Smooth muscle cell (in vitro differentiated cells): ENCODE measurements around the gene CTSD. TPM values are rescaled to one million over a fixed set of nuclear protein-coding genes. Genes with fewer than 3 reads are reported as not detected.

Source experiments
- DNase-seq: peaks from one replicate; lab custom pipeline; 2025; ENCODE audit not compliant: unreplicated experiment; lab: John Stamatoyannopoulos, UW
- H2AFZ ChIP-seq: fragments of 200-600 bp; sonication (generic); 2 replicates; pipeline ENCODE4 v1.6.0; 2016; ENCODE audit warnings: antibody characterized with exemption, low read depth, mild to moderate bottlenecking
- H3F3A ChIP-seq: fragments of 200-600 bp; sonication (generic); 2 replicates; pipeline ENCODE4 v1.6.0; 2017; ENCODE audit warnings: antibody characterized with exemption, low read depth
- H3K27ac ChIP-seq: fragments of 200-600 bp; sonication (generic); 2 replicates; pipeline ENCODE4 v1.5.1; 2016; ENCODE audit warnings: low read depth, mild to moderate bottlenecking
- H3K27me3 ChIP-seq: fragments of 200-600 bp; sonication (generic); 2 replicates; pipeline ENCODE4 v1.6.1; 2016; ENCODE audit warnings: low read depth, mild to moderate bottlenecking
- H3K36me3 ChIP-seq: fragments of 200-600 bp; sonication (generic); 2 replicates; pipeline ENCODE4 v1.5.1; 2016; ENCODE audit warnings: low read depth
- H3K4me1 ChIP-seq: fragments of 200-600 bp; sonication (generic); 2 replicates; pipeline ENCODE4 v1.5.1; 2016; ENCODE audit warnings: low read depth
- H3K4me2 ChIP-seq: fragments of 200-600 bp; sonication (generic); 2 replicates; pipeline ENCODE4 v1.6.0; 2016; ENCODE audit warnings: mild to moderate bottlenecking
- H3K4me3 ChIP-seq: fragments of 200-600 bp; sonication (generic); 2 replicates; pipeline ENCODE4 v1.5.1; 2016; ENCODE audit warnings: mild to moderate bottlenecking
- H3K79me2 ChIP-seq: fragments of 200-600 bp; sonication (generic); 2 replicates; pipeline ENCODE4 v1.6.0; 2016; ENCODE audit warnings: low read depth, mild to moderate bottlenecking
- H3K9ac ChIP-seq: fragments of 200-600 bp; sonication (generic); 2 replicates; pipeline ENCODE4 v1.6.0; 2016; ENCODE audit warnings: low read depth
- H3K9me3 ChIP-seq: fragments of 200-600 bp; sonication (generic); replicated peaks from 2 replicates; pipeline ENCODE4 v1.5.1; 2016; ENCODE audit warnings: low read depth
- H4K20me1 ChIP-seq: fragments of 200-600 bp; sonication (generic); 2 replicates; pipeline ENCODE4 v1.6.0; 2016; ENCODE audit warnings: low read depth
- CTCF ChIP-seq: fragments of 200-600 bp; sonication (generic); IDR thresholded peaks from 2 replicates; pipeline ENCODE4 v1.5.1; 2017; ENCODE audit warnings: borderline replicate concordance, mild to moderate bottlenecking, antibody characterized with exemption; ENCODE audit not compliant: insufficient read depth, poor library complexity, severe bottlenecking
- WGBS: methylation state at CpG from one replicate; pipeline ENCODE4 v1.1.7; 2016; ENCODE audit warnings: low lambda C conversion rate; 5-methylcytosine and 5-hydroxymethylcytosine counted together
- polyA plus RNA-seq: library from polyadenylated mRNA; unstranded; fragments of >200 nt; fragmentation: Nextera tagmentation; extraction: Ambion mirVana; gene quantifications from 2 replicates; pipeline ENCODE4 v1.2.1, GENCODE V29; 2016
- total RNA-seq: library from RNA; depleted of rRNA; stranded (reverse); fragments of >200 nt; gene quantifications from 2 replicates; pipeline ENCODE4 v1.2.3, GENCODE V29; 2014

CTSD gene
- total and polyA plus RNA-seq, 2 experiments from 2014 or later, result 101 to 301 TPM

GRCh38 chr11:1718326-1718725 is 45.4 kb downstream of the CTSD start:
- H3K9me3 ChIP-seq, result no peaks in the 10 kb centered on the region
- H4K20me1 ChIP-seq, result no peaks in the 10 kb centered on the region
- no peak overlapping the region for H3K4me2 ChIP-seq
- DNase-seq, result no peak
- WGBS, result 96% methylated on average over 15 of the region's 15 CpGs
- H3K36me3 ChIP-seq, result no peaks in the 10 kb centered on the region
- H3K79me2 ChIP-seq, result no peaks in the 10 kb centered on the region
- no peak overlapping the region for H2AFZ ChIP-seq
- H3K4me1 ChIP-seq, result no peaks in the 10 kb centered on the region
- no peaks in the 10 kb centered on the region for H3F3A ChIP-seq
- H3K4me3 ChIP-seq, result no peak overlapping the region
- H3K27ac ChIP-seq, result no peak overlapping the region
- TF ChIP-seq CTCF, result no peak
- H3K27me3 ChIP-seq, result peaks cover 11% of the 10 kb centered on the region
- H3K9ac ChIP-seq, result no peak overlapping the region

- H3F3A ChIP-seq, result no peaks in the 10 kb centered on the region
- H3K9ac ChIP-seq, result no peak overlapping the region
- no peak for DNase-seq
- no peak overlapping the region for H2AFZ ChIP-seq
- no peaks in the 10 kb centered on the region for H3K79me2 ChIP-seq
- H3K36me3 ChIP-seq, result no peaks in the 10 kb centered on the region
- TF ChIP-seq CTCF, result no peak
- no peaks in the 10 kb centered on the region for H3K4me1 ChIP-seq
- WGBS, result 90% methylated on average over 8 of the region's 8 CpGs
- H3K27me3 ChIP-seq, result peaks cover 11% of the 10 kb centered on the region
- no peak overlapping the region for H3K27ac ChIP-seq
- no peaks in the 10 kb centered on the region for H4K20me1 ChIP-seq
- no peaks in the 10 kb centered on the region for H3K9me3 ChIP-seq
- H3K4me2 ChIP-seq, result no peak overlapping the region
- no peak overlapping the region for H3K4me3 ChIP-seq
Observed at GRCh38 chr11:1717745-1718144, 46.0 kb downstream of the CTSD start.

GRCh38 chr11:1714908-1715885 is 48.5 kb downstream of the CTSD start:
- Histone ChIP-seq H3K79me2 (no peaks in the 10 kb centered on the region), H3K9me3 (no peaks in the 10 kb centered on the region), H3K4me3 (no peak overlapping the region), H3K27me3 (peaks cover 7% of the 10 kb centered on the region), H3F3A (peaks cover 5% of the 10 kb centered on the region), H3K27ac (no peak overlapping the region), H3K36me3 (no peaks in the 10 kb centered on the region), H4K20me1 (no peaks in the 10 kb centered on the region), H3K9ac (no peak overlapping the region), H2AFZ (no peak overlapping the region), H3K4me2 (no peak overlapping the region), H3K4me1 (no peaks in the 10 kb centered on the region)
- no peak for DNase-seq
- no peak for TF ChIP-seq CTCF
- WGBS, result 88% methylated on average over 24 of the region's 24 CpGs
